A673 (cell line): ENCODE results near the gene KYAT1. TPM values are rescaled to one million over a fixed set of nuclear protein-coding genes. Genes with fewer than 3 reads are reported as not detected.
A peak's percentile ranks its signal among the peaks of the same experiment; 100 is the strongest.

Source experiments
- BruUV-seq: library from RNA; stranded (reverse); fragments of 400-500 nt; replicated peaks from 2 replicates; lab custom pipeline; 2021; lab: Mats Ljungman, UMichigan
- CTCF ChIA-PET: fragments of 300-600 bp; sonication (Branson Sonifier 250); formaldehyde crosslinking; loops from one replicate; lab custom pipeline; 2022; ENCODE audit warnings: antibody characterized with exemption; lab: Charles Lee
- POLR2A ChIA-PET: fragments of 300-600 bp; sonication (Branson Sonifier 250); formaldehyde crosslinking; loops from one replicate; lab custom pipeline; 2022; ENCODE audit warnings: antibody characterized with exemption; ENCODE audit not compliant: low non-redundant PET; lab: Charles Lee
- DNase-seq: peaks from one replicate; pipeline ENCODE4 v3.0.0-alpha.2; 2015; ENCODE audit warnings: low spot score
- H3K27ac ChIP-seq: fragments of 200-600 bp; sonication (generic); 2 replicates; pipeline ENCODE4 v1.5.1; 2016; ENCODE audit warnings: mixed run types, low read depth, mild to moderate bottlenecking, mixed read lengths, antibody characterized with exemption, low read length; ENCODE audit not compliant: poor library complexity, severe bottlenecking
- H3K27me3 ChIP-seq: fragments of 200-600 bp; sonication (generic); replicated peaks from 2 replicates; pipeline ENCODE4 v1.6.1; 2017; ENCODE audit warnings: mixed run types, low read depth, mild to moderate bottlenecking, mixed read lengths, antibody characterized with exemption, low read length; ENCODE audit not compliant: insufficient read depth, poor library complexity
- H3K36me3 ChIP-seq: fragments of 200-600 bp; sonication (generic); 2 replicates; pipeline ENCODE4 v1.6.1; 2016; ENCODE audit warnings: mixed run types, mild to moderate bottlenecking, mixed read lengths, antibody characterized with exemption, low read length; ENCODE audit not compliant: insufficient read depth, poor library complexity, severe bottlenecking
- H3K4me1 ChIP-seq: fragments of 200-600 bp; sonication (generic); 2 replicates; pipeline ENCODE4 v1.6.1; 2017; ENCODE audit warnings: mixed run types, mild to moderate bottlenecking, mixed read lengths, antibody characterized with exemption, low read length; ENCODE audit not compliant: insufficient read depth, poor library complexity, severe bottlenecking
- H3K4me3 ChIP-seq: fragments of 200-600 bp; sonication (generic); 2 replicates; pipeline ENCODE4 v1.5.1; 2016; ENCODE audit warnings: low read depth, mixed run types, mild to moderate bottlenecking, mixed read lengths, low read length; ENCODE audit not compliant: poor library complexity, severe bottlenecking
- H3K9me3 ChIP-seq: fragments of 200-600 bp; sonication (generic); 2 replicates; pipeline ENCODE4 v1.6.1; 2016; ENCODE audit warnings: mixed run types, low read depth, mild to moderate bottlenecking, mixed read lengths, antibody characterized with exemption, low read length; ENCODE audit not compliant: poor library complexity, severe bottlenecking
- EZH2 ChIP-seq: fragments of 200-600 bp; sonication (generic); IDR thresholded peaks from 2 replicates; pipeline ENCODE4 v1.6.1; 2017; ENCODE audit warnings: borderline replicate concordance, low read depth, mild to moderate bottlenecking, mixed read lengths, antibody characterized with exemption, low read length; ENCODE audit not compliant: poor library complexity, severe bottlenecking
- intact Hi-C: fragments of 100-400 bp; cut with micrococcal nuclease; formaldehyde crosslinking; loops from one replicate; pipeline ENCODE4 v1.10.0; 2022; ENCODE audit not compliant: unreplicated experiment
- total RNA-seq: library from RNA; stranded (reverse); gene quantifications from 2 replicates; pipeline ENCODE4 v1.2.3, GENCODE V29; 2021
- TF ChIP-seq, protein P1 (sequence below): fragments of 300-800, 200-600 bp; sonication (generic); conservative IDR thresholded peaks from 2 replicates; pipeline ENCODE4 v1.5.1; 2017; ENCODE audit warnings: low read depth, mild to moderate bottlenecking, antibody characterized with exemption, low read length, moderate library complexity, mixed read lengths

The KYAT1 gene
- total RNA-seq, 1 experiment from 2014 or later, result 17.9 TPM

DNA sequence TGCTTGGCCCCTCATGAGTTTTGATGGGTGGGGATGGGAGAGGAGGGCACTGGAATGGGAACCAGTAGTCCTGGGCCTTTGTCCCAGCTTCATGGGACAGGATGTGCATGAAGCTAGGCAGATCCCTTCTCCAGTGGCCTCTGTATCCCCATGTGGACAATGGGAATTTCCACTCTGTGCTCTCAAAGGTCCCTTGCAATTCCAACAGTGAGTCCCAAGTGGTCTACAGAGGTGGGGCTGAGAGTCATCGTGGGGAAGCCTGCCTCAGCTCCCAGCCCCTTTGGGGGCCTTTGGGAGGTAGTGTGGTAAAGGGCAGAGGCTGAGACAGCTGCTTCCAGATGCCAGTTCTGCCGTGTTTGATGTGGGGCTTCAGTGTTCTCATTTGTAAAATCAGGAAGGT, 37.2 kb upstream of the KYAT1 start:
- H3K4me1 ChIP-seq, result peaks cover 33% of the 10 kb centered on the region
- peak overlapping the region; percentile 27 for H3K27ac ChIP-seq
- ChIA-PET CTCF (no interaction called here), POLR2A (no interaction called here)
- intact Hi-C loops, result no loop called here
- no TSS peak for BruUV-seq
- no peaks in the 10 kb centered on the region for H3K27me3 ChIP-seq
- H3K36me3 ChIP-seq, result peaks cover 19% of the 10 kb centered on the region
- H3K4me3 ChIP-seq, result no peak overlapping the region
- TF ChIP-seq, protein P1, sequence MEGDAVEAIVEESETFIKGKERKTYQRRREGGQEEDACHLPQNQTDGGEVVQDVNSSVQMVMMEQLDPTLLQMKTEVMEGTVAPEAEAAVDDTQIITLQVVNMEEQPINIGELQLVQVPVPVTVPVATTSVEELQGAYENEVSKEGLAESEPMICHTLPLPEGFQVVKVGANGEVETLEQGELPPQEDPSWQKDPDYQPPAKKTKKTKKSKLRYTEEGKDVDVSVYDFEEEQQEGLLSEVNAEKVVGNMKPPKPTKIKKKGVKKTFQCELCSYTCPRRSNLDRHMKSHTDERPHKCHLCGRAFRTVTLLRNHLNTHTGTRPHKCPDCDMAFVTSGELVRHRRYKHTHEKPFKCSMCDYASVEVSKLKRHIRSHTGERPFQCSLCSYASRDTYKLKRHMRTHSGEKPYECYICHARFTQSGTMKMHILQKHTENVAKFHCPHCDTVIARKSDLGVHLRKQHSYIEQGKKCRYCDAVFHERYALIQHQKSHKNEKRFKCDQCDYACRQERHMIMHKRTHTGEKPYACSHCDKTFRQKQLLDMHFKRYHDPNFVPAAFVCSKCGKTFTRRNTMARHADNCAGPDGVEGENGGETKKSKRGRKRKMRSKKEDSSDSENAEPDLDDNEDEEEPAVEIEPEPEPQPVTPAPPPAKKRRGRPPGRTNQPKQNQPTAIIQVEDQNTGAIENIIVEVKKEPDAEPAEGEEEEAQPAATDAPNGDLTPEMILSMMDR, result no peak
- no peak for TF ChIP-seq EZH2
- H3K9me3 ChIP-seq, result no peaks in the 10 kb centered on the region
- no peak for DNase-seq

DNA sequence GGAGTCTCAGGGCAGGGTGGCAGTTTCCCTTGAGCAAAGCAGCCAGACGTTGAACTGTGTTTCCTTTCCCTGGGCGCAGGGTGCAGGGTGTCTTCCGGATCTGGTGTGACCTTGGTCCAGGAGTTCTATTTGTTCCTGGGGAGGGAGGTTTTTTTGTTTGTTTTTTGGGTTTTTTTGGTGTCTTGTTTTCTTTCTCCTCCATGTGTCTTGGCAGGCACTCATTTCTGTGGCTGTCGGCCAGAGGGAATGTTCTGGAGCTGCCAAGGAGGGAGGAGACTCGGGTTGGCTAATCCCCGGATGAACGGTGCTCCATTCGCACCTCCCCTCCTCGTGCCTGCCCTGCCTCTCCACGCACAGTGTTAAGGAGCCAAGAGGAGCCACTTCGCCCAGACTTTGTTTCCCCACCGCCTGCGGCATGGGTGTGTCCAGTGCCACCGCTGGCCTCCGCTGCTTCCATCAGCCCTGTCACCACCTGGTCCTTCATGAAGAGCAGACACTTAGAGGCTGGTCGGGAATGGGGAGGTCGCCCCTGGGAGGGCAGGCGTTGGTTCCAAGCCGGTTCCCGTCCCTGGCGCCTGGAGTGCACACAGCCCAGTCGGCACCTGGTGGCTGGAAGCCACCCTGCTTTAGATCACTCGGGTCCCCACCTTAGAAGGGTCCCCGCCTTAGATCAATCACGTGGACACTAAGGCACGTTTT, 35.5 kb upstream of the KYAT1 start:
- H3K36me3 ChIP-seq, result peaks cover 19% of the 10 kb centered on the region
- ChIA-PET POLR2A (no interaction called here), CTCF (interaction anchor here (0.7 kb wide), 1 partner anchor 194 kb away, joined by 3 read pairs; the partner anchor contains the start of gene PTPA)
- peak overlapping the region; percentile 30 for H3K27ac ChIP-seq
- H3K27me3 ChIP-seq, result no peaks in the 10 kb centered on the region
- H3K4me1 ChIP-seq, result peaks cover 25% of the 10 kb centered on the region
- no peak for DNase-seq
- intact Hi-C loops, result no loop called here
- BruUV-seq, result TSS peak; percentile 34
- TF ChIP-seq, protein P1, result no peak
- no peak for TF ChIP-seq EZH2
- no peaks in the 10 kb centered on the region for H3K9me3 ChIP-seq
- no peak overlapping the region for H3K4me3 ChIP-seq

GRCh38 chr9:128916745-128917144, 35.0 kb upstream of the KYAT1 start:
- peaks cover 25% of the 10 kb centered on the region for H3K4me1 ChIP-seq
- CTCF ChIA-PET, result interaction anchor here (0.7 kb wide), 1 partner anchor 194 kb away, joined by 3 read pairs; the partner anchor contains the start of gene PTPA
- BruUV-seq, result no TSS peak

More at GRCh38 chr9:128916745-128917144, 35.0 kb upstream of the KYAT1 start:
- H3K36me3 ChIP-seq, result peaks cover 19% of the 10 kb centered on the region
- no peaks in the 10 kb centered on the region for H3K9me3 ChIP-seq
- DNase-seq, result no peak
- H3K27ac ChIP-seq, result peak overlapping the region; percentile 30
- POLR2A ChIA-PET, result no interaction called here
- no peak for TF ChIP-seq EZH2
- TF ChIP-seq, protein P1, result no peak
- no peaks in the 10 kb centered on the region for H3K27me3 ChIP-seq
- intact Hi-C loops, result no loop called here
- no peak overlapping the region for H3K4me3 ChIP-seq
